ENCODE data around the gene OTULIN.
A peak's percentile ranks its signal among the peaks of the same experiment; 100 is the strongest.

The OTULIN gene
- total RNA-seq, result 90.5 to 116 (median 91.3) reads per million in 3 experiments

DNA sequence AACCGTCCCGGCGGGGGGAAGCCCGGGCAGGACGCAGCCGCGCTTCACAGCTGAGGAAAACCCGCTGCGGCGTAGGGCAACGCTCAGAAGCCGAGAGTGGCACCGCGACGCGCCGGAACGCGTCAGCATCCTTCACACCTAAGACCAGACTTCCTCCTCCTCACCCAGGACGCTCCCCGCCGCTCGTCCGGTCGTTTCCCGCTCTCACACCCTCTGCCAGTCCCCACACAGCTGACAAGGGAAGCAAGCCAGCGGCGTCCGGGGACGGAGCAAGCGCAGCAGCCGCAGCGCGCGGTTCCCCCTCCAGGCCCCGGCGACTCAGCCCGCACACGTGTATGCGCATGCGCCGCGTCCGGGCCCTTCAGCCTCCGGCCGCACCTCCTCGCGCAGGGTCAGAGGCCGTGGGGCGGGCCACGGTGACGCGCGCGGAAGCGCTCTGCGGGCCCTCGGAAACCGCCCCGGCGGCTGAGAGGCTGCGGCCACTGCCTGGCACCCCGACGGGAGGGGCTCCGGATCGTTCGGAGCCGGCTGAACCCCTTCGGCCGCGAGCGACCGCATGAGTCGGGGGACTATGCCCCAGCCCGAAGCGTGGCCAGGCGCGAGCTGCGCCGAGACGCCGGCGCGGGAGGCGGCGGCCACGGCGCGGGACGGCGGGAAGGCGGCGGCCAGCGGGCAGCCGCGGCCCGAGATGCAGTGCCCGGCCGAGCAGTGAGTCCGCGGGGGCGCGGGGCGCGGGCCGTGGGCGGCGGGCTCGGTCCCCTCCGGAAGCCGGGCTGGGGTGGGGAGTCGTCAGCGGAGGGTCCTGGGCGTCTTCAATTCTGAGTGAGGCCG lies at the start of gene OTULIN:
OTULIN (plus strand) TSS at position 449 of the 831 bp plus-strand sequence; CDS start at position 557, 108 bp downstream.
- peak; percentile 88 for DNase-seq

DNA sequence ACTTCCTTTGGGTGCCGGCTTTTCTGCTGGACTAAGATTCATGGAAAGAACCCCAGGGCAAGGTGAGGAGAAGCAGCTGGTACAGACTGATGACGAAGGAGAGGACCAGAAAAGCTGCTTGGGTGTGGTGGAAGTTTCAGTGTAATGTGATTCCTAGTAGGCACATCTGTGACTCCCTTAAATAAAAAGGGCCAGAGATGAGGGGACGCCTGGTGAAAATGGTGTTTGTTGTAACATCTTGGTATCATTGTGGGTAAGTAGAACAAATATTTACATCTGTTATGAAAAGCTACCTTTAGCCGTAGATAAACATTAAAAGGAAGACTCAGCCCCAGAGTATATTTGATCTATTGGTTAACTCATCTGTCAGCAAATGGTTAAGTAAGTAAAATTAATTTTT lies 49.2 kb upstream of the OTULIN start:
- no peak for DNase-seq

DNA sequence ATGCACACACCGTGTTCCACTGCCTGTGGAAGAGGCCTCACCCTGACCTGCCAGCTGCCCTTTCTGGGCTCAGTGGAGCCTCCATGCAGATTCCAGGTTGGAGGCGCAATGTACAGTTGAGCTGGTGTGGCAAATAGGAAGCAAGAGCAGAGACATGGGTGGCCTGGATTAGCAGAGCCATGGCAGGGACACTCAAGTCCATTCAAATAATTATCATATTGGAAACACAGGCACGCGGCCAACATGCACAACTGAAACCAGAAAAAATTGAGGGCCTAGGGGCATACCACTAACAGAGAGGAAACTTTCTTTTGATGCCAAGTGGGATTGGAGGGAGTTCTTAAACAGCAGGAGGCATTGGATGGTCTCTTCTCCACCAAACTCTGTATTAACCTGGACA lies 47.1 kb upstream of the OTULIN start:
- DNase-seq, result no peak

DNA sequence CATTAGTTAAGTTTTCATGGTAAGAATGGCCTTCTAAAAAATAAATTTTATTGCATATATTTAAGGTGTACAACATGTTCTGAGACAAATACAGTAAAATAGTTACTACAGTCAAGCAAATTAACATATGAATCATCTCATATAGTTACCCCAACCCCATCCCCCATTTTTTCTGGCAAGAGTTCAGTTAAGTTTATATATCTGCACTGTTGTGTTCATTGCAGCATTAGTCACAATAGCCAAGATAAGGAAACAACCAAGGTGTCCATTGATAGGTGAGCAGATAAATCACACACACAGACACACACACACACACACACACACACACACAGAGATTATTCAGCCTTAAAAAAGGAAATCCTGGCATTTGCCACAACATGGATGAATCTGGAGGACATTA lies 37.2 kb upstream of the OTULIN start:
- no peak for DNase-seq

DNA sequence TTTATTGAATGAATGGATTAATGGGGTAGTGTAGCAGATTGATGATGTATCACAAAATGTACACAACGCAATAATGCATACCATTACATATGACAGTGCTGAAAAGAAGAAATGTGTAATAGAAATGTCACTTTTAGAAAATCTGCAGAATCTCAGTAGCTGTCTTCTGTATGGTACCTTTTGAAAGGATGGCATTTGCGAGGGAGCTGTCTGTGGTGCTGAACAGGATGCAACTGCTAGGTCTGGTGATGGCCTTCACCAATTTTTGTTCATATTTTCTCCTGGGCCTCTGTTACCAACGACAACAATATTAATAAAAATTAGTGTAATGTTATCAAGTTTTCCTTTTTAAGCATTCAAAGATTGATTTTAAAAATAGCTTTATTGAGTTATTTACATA lies 36.2 kb upstream of the OTULIN start:
- peak; percentile 24 for DNase-seq

DNA sequence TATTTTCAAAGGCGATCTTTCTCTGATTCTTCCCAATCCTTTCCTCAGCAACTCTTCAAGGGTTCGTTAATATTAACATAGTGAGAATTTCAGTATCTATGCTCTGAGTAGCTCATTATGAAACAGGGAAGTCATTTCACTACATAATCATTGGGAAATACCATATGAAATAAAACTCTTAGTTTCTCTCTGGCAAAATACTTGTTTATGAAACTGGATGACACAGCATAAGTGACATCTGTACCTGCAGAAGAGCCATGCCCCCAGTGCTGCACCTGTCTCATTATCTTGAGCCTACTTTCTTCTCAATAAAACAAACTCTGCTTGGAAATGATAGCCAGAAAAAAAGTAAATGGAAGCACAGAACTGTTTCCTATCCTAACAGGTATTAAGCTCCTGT lies 33.8 kb upstream of the OTULIN start:
- no peak for DNase-seq

DNA sequence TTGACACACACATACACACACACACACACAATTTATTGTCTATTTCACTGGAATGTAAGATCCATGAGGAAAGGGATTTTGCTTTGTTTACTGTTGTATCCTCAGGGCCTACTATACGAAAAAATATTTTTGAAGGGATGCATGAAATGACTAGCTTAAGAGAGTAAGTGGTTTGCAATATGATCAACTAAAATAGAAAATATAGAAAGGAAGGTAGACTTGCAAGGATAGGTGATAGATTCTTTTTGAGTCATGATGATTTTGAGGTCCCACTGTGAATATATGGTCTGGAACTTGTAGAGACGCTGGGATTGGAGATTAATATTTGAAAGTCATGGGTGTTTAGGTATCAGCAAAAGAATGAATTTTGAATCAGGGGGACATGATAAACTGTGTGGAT lies 28.9 kb upstream of the OTULIN start:
- DNase-seq, result no peak

DNA sequence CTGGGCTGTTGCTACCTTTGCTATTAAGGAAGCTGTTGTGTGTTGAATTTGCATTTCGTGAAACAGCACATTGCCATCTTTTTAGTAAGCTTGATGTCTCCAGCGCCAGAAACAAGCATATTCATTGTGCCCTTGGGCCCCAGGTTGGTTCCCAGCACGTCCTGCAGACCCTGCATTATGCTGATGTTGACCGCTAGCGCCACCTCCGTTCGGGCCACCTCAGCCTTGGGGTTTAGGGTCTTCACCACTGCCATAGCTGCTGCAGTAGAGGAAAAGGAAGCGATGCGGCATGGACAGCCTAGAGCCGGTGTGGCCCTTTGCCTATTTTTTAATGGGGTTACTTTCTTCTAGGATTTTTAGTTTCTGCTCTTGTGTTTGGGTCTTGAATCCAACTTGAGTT lies 23.8 kb upstream of the OTULIN start:
- DNase-seq, result no peak

DNA sequence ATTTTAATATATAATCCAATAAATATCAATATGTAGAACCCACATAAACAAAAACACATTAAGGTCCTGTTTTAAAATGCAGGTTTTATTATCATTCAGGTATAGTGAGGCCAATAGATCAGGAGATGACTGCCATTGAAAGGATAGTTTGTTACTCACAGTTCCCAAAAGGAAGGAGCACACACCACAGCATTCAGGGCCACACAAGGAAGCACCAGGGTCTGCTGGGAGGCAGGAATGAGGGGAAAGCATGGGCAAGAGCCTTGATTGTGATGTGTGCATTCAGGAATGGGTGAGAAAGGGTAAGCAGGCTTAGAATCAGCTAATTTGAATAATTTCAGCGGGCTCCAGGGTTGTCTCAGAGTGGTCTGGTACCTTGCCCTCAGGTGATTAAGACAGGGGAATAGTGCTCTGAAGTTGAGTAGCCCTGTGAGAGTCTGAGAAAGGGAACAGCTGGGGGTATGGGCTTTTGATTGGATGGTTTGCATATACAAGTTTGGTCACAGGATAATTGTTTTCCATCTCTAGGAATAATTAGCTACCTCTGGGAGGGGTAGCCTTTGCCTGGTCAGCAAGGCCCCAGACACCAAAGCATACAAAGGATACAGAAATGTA lies 19.8 kb upstream of the OTULIN start:
- no peak for DNase-seq

DNA sequence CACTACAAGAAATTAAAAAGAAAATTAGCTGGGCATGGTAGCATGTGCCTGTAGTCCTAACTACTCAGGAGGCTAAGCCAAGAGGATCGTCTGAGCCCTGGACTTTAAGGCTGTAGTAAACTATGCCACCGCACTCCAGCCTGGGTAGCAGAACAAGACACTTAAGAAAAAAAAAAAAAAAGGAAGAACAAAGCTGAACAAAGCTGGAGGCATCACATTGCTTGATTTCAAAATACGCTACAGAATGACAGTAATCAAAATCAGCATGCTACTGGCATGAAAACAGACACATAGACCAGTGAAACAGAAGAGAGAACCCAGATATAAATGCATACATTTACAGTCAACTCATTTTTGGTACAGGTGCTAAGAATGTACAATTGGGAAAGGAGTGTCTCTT lies 14.5 kb upstream of the OTULIN start:
- no peak for DNase-seq

DNA sequence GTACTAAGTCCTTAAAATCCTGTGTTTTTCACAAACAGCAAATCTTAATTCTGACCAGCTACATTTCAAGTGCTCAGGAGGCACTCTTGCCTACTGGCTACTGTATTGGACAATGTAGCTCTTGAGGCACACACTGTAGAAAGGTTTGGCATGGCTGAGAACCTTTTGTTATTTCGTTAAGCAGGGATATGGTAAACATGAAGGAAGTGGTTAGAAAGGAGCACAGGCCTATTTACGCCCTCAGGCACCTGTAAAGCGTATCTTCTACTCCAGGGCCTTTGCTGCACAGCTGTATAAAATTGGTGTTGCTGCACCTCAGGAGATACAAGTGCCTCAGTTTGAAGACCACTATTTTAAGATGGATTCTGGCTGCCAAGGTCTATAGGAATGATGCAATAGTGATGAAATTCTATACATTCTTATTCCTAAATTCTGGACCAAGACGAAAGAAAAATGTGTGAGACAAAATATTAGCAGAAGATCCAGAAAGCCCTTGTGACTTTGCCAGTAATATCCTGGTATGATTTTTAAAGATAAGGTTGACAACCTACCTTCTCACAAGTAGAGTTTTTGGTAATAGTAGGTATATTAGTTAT lies 9.3 kb upstream of the OTULIN start:
- no peak for DNase-seq

DNA sequence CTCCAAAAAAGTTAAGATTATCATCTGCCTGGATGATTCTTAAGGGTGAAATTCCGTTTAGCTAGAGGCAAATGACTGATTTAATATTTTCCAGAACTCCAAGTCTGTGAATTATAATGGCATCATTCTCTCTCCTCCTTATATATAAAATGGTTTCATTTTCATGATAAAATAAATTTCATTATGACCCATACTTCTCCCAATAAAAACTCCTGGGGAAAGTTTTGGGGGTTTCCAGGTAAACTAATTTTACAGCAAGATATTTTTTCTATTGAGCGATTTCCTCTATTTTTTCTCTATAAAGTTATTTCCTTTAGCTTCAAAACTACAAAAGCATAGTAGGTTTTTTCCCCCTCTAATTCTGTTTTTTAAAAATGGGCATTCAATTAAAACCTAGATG lies 7.6 kb upstream of the OTULIN start:
- no peak for DNase-seq

DNA sequence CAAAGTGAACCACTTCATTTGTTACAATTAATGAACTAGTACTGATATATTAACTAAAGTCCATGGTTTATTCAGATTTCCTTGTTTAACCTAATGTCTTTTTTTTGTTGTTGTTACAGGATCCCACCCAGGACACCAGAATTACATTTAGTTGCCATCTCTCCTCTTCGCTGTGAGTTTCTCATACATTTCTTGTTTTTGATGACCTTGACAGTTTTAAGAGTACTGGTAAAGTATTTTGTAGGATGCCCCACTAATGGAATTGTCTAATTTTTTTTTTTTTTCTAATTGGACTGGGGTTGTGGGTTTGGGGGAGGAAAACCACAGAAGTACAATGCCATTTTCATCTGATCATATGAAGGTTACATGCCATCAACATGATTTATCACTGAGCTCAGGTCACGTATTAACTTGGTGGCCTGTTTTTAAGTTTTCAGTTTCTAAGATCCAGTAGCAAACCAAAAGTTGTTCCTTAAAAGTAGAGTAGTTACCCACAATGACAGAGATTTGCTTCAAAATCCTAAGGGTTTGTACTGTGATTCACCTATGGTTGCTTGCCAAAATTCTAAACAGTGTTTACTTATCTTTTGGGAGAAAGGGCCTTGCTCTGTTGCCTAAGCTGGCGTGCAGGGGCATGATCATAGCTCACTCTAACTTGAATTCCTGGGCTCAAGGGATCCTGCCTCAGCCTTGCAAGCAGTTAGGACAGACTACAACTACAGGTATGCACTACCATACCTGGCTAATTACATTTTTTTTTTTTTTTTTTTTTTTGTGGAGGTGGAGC lies 4.5 kb upstream of the OTULIN start:
- DNase-seq, result no peak

DNA sequence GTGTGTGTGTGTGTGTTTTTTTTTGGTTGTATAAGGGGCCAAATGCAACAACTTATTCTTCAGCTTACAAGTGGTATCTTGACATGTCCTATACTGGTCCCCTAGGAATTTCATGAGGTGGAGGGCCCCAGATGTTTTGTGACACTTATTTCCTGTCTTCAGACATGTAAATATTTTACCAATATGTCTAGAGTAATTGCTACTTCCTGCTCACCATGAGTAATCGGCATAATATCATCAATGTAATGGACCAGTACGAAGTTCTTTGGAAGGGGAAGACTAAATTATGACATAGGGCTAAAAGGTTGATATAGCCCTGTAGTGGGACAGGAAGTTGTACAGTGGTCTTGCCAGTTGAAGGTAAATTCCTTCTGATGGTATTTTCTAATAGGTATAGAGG lies 3.7 kb upstream of the OTULIN start:
- no peak for DNase-seq

DNA sequence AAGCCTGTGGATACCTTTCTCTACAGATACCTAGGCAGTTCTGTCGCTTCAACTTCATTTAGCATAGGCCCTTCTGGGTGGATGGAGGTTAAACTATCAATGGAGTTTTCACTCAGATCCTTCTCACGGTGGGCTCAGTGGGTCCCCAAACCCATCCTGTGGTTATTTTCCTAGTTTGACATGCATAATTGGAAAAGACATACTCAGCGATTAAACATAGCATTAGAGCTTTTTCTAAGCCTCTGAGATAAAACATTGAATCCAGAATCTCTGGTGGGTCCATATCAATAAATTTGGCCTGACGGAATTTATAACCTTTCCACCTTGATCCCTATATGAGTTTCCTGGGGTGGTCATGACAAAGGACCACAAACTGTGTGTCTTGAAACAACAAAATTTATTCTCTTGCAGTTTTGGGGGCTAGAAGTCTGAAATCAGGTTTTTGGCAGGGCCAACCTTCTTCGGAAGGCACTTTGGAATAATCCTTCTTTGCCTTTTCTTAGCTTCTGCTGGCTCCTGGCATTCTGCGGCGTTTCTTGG lies 1.7 kb upstream of the OTULIN start:
- no peak for DNase-seq

DNA sequence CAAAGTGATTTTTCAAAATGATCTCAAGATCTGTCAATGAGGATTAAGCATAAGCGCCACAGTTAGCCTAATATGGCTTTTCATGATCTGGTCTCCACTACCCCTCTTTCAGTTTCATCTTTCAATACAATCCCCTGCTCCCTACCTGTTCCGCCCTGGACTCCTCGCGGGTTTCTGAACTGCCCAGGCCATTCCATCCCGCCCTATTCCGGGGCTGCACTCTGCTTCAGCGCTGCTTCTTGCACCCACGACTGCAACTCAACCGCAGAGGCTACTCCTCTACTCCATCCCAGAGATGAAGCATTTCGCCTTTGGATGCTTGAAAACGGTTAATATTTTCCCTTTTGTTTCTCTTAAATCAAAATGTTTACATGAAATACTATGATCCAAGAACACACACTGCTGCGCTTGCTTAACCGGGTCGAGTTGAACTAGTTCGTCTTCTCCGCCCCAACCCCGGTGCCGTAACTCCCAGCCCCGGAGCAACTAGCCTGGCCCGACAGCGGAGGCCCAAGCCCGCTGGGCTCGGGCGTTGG lies 716 bp upstream of the OTULIN start:
- no peak for DNase-seq

DNA sequence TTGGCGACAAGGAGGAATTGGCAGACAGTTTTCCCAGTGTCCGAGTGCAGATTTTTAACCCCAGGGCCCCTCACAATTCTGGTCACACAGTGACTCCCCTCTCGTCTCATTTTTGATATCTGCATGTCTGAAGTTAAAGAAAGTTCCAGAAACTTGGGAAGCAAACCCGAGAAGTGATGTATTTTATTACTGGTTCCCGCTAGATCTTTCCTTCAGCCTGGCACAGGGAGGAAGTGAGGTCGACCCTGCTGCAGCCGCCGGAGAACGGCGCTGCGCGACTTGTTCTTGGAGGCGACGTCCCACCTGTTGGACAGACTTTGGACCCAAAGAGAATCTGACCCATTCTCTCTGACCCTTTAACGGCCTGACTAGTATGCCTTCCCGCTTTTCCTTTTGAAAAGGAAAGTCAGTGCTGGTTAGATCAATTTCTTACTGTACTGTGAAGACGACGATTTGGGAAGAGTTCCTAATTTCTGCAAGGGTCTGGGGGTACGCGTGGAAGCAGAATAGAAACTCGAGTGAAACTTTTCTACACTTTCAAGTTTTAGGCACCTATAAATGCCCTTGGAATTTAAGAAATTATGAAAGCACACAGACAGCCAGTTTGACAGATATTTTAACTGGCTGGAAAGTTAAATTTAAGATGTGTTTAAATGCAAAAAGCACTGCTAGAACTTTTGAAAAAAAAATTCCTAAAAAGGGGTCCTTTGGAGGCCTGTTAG lies 744 bp downstream of the OTULIN start:
- DNase-seq, result peak; percentile 19

DNA sequence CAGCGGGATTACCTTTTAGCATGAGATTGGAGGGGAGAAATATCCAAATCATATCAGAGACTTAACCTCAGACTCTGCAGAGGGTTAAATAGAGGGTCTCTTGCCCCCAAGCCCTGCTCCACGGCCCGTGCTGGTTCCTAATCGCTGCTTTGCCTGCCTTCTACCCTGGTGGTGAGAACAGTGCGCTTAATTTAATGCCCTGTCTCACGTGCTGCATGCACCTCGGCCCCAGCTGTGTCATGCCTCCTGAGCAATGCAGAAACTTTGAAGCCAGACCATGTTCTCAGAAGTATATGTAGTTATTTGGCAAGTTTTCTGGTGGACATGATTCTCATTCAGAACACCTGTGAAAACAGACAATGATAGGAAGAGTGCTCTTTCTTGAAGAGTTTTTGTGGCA lies 1.4 kb downstream of the OTULIN start:
- peak; percentile 50 for DNase-seq

DNA sequence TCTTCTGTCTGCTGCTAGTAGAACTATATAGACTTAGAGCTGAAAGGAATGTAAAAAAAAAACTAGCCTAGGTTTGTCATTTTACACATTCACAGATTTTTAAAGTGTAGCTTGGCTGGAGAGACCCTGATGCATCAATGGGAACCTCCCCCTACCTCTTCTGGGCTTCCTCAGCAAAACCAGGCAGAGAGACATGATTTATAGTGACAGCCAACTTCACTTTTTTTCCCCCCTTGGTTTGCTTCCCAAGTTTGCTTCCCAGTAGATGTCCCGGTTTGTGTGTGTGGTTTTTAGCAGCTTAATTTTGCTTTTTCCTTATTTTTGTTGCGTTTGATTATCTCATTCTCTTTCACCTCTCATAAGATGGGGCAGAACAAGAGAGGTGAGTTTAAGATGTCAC lies 1.8 kb downstream of the OTULIN start:
- no peak for DNase-seq

DNA sequence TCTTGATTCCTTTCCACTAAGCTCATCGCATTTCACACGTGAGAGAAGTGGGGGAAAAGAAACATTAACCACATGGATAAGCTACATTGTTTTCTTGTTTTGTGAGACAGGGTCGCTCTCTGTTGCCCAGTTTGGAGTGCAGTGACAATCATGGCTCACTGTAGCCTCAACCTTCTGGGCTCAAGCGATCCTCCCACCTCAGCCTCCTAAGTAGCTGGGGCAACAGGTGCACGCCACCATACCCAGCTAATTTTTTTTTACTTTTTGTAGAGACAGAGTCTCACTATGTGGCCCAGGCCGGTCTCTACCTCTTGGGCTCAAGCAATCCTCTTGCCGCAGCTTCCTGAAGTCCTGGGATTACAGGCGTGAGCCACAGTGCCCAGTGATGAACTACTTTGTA lies 2.8 kb downstream of the OTULIN start:
- no peak for DNase-seq

DNA sequence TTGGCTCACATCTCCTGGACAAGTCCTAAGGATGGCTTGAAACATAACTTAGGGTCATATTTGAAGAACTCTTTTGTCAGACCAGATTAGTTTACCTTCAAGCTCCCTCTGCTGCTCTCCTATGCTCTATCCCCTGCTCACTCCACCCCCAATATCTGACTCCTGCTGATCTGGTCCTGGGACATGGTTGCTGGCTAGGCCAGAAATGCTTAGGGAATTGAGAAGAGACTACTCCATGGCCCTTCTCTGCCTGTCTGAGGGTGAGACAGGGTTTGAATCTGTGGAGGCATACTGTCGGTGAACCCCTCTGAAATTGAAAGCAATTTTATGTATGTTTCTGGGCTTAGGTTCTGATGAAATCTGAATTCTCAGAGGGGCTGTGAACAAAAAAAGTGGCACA lies 3.3 kb downstream of the OTULIN start:
- no peak for DNase-seq

DNA sequence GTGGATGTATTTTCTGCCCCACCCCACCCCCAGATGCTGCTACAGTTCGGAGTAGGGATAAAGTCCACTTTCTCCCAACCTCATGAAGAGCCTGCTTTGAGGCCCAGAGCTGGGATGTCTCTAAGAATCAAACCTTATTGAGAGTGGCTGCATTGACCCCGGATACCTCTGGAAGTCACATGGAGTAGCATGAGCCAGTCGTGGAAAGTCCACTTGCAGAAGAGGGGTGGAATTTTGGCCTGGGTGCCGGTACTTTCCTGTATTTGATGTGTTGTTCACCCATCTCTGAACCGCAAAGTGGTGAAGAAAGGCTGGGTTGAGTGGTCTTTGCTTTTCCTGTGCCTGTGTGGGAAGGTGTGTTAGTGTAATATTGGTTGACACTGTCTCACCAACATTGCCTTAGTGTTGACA lies 3.7 kb downstream of the OTULIN start:
- no peak for DNase-seq
